HG03558 (cell line): ENCODE data around the gene SBNO2.
"Not testable (repeated sequence)": the region's sequence is repeated elsewhere in the genome, so short reads cannot be mapped to it uniquely, and the experiment has no call there.

ENCODE experiments used
- ATAC-seq: cut with Tn5 transposase; IDR thresholded peaks from one replicate; pipeline ENCODE4 v1.9.1; 2021; ENCODE audit warnings: moderate number of reproducible peaks; ENCODE audit not compliant: unreplicated experiment; ENCODE audit errors: extremely low read depth

The SBNO2 gene

GRCh38 chr19:1173845-1174809 is at the start of gene SBNO2:
Gene SBNO2 (minus strand): TSS chr19:1174268. CDS start chr19:1154276, 19,992 bp downstream.
- no peak for ATAC-seq

GRCh38 chr19:1223018-1223855 is 49.2 kb upstream of the SBNO2 start:
- ATAC-seq: no peak

GRCh38 chr19:1222394-1222793 is 48.3 kb upstream of the SBNO2 start:
- ATAC-seq: no peak

- no peak for ATAC-seq
These were observed 47.8 kb upstream of the SBNO2 start for GRCh38 chr19:1221904-1222255.

GRCh38 chr19:1220976-1221903 is 47.2 kb upstream of the SBNO2 start:
- no peak for ATAC-seq

- ATAC-seq: no peak
These were observed 46.4 kb upstream of the SBNO2 start for GRCh38 chr19:1220477-1220930.

- no peak for ATAC-seq
These were observed 45.9 kb upstream of the SBNO2 start for GRCh38 chr19:1219786-1220476.

- no peak for ATAC-seq
These were observed 44.9 kb upstream of the SBNO2 start for GRCh38 chr19:1218751-1219567.

- no peak for ATAC-seq
These were observed 43.3 kb upstream of the SBNO2 start for GRCh38 chr19:1217366-1217765.

- ATAC-seq: no peak
These were observed 42.7 kb upstream of the SBNO2 start for GRCh38 chr19:1216756-1217155.

- no peak for ATAC-seq
These were observed 41.0 kb upstream of the SBNO2 start for GRCh38 chr19:1214862-1215731.

GRCh38 chr19:1214299-1214861 is 40.3 kb upstream of the SBNO2 start:
- ATAC-seq: no peak

- ATAC-seq: no peak
These were observed 39.6 kb upstream of the SBNO2 start for GRCh38 chr19:1213391-1214286.

- ATAC-seq: no peak
These were observed 37.6 kb upstream of the SBNO2 start for GRCh38 chr19:1211494-1212234.

GRCh38 chr19:1210227-1210538 is 36.1 kb upstream of the SBNO2 start:
- no peak for ATAC-seq

GRCh38 chr19:1208830-1209229 is 34.8 kb upstream of the SBNO2 start:
- ATAC-seq: not testable (repeated sequence)
